PC-3 (cell line): ENCODE data around the gene KCND3.

ENCODE experiments used
- CTCF ChIP-seq: fragments of 300-600 bp; sonication (generic); conservative IDR thresholded peaks from 2 replicates; pipeline ENCODE4 v1.5.1; 2017; ENCODE audit warnings: antibody characterized with exemption, low read depth, mild to moderate bottlenecking, low read length
- EZH2 ChIP-seq: fragments of 300-600 bp; sonication (generic); IDR thresholded peaks from one replicate; pipeline ENCODE4 v1.6.1; 2017; ENCODE audit warnings: antibody characterized with exemption, mild to moderate bottlenecking, low read length; ENCODE audit not compliant: unreplicated experiment
- EZH2phosphoT487 ChIP-seq: fragments of 300-600 bp; sonication (generic); IDR thresholded peaks from 2 replicates; pipeline ENCODE4 v1.6.1; 2018; ENCODE audit warnings: mild to moderate bottlenecking, antibody characterized with exemption, low read length, borderline replicate concordance

GRCh38 chr1:111848852-111849545 is 140.5 kb downstream of the KCND3 start:
- no peak for TF ChIP-seq CTCF
- no peak for TF ChIP-seq EZH2phosphoT487
- no peak for TF ChIP-seq EZH2
